ENCODE measurements around the gene MAG. TPM values are rescaled to one million over a fixed set of nuclear protein-coding genes. Genes with fewer than 3 reads are reported as not detected.

The MAG gene
- total RNA-seq, 1 donor from 2014 or later = 0.04 TPM

DNA sequence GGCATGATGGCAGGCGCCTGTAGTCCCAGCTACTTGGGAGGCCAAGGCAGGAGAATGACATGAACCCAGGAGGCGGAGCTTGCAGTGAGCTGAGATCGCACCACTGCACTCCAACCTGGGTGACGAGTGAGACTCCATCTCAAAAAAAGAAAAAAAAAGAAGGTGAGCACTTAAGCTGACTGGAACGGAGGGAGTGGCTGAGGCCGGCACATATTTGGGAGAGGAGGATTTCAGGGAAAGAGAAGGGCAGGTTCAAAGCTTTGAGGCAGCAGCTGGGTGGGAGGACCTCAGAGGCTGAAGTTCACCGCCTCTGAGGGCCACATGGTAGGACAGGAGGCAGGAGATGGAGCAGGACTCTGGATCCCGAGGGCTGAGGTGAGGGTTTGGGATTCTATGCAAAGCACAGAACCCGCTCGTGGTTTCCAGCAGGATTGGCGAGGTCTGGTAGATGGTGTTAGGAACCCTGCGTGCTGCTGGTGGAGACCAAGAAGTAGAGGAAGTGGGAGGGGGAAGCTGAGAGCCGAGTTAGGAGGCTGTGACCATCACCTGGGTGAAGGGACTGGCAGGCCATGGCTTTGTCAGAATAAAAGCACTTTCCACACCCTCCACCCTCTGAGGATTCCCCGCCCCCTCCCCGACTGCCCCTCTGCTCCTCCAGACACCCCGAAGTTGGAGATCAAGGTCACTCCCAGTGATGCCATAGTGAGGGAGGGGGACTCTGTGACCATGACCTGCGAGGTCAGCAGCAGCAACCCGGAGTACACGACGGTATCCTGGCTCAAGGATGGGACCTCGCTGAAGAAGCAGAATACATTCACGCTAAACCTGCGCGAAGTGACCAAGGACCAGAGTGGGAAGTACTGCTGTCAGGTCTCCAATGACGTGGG lies 45.4 kb downstream of the MAG start:
- H3K36me3 ChIP-seq (ENCODE audit: control insufficient read depth, insufficient read depth, low read length) = no peaks in the 10 kb centered on the region
- DNase-seq (ENCODE audit: low read depth) = no peak
- H3K4me3 ChIP-seq (ENCODE audit: low read depth, low read length) = no peak overlapping the region
- TF ChIP-seq, protein P1, sequence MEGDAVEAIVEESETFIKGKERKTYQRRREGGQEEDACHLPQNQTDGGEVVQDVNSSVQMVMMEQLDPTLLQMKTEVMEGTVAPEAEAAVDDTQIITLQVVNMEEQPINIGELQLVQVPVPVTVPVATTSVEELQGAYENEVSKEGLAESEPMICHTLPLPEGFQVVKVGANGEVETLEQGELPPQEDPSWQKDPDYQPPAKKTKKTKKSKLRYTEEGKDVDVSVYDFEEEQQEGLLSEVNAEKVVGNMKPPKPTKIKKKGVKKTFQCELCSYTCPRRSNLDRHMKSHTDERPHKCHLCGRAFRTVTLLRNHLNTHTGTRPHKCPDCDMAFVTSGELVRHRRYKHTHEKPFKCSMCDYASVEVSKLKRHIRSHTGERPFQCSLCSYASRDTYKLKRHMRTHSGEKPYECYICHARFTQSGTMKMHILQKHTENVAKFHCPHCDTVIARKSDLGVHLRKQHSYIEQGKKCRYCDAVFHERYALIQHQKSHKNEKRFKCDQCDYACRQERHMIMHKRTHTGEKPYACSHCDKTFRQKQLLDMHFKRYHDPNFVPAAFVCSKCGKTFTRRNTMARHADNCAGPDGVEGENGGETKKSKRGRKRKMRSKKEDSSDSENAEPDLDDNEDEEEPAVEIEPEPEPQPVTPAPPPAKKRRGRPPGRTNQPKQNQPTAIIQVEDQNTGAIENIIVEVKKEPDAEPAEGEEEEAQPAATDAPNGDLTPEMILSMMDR (IDR thresholded peaks at IDR 0.05; ENCODE audit: insufficient read depth, low read length, poor library complexity, severe bottlenecking) = no peak
- H3K27me3 ChIP-seq (ENCODE audit: control insufficient read depth, insufficient read depth, low read length) = peaks cover 4% of the 10 kb centered on the region

DNA sequence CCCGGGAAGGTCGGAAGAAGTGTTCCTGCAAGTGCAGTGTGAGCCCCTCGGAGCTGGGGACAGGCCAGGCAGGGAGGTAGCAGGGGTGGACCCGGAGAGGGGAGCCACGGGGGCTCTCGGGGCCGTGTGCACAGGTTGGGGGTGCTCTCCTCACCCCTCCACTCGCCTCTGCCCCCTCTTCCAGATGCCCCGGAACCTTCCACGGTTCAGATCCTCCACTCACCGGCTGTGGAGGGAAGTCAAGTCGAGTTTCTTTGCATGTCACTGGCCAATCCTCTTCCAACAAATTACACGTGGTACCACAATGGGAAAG lies 46.0 kb downstream of the MAG start:
- H3K4me3 ChIP-seq (ENCODE audit: low read depth, low read length) = no peak overlapping the region
- TF ChIP-seq, protein P1 (IDR thresholded peaks at IDR 0.05; ENCODE audit: insufficient read depth, low read length, poor library complexity, severe bottlenecking) = no peak
- DNase-seq (ENCODE audit: low read depth) = no peak
- no peaks in the 10 kb centered on the region for H3K36me3 ChIP-seq (ENCODE audit: control insufficient read depth, insufficient read depth, low read length)
- H3K27me3 ChIP-seq (ENCODE audit: control insufficient read depth, insufficient read depth, low read length) = peaks cover 6% of the 10 kb centered on the region

DNA sequence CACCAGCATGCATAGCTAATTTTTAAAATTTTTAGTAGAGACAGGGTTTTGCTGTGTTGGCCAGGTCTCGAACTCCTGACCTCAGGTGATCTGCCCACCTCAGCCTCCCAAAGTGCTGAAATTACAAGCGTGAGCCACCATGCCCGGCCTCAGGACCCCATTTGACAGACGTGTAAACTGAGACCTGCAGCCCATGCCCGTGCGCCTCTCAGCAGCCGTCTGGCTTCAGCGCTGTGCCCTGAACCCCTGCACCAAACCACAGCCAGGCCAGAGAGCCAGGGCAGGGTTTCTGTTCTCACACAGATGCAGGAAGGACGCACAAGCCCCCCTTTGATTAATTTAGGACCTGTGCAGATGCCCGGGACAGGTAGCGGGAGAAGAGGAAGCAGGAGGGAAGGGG lies 48.5 kb downstream of the MAG start:
- no peaks in the 10 kb centered on the region for H3K36me3 ChIP-seq (ENCODE audit: control insufficient read depth, insufficient read depth, low read length)
- TF ChIP-seq, protein P1 (IDR thresholded peaks at IDR 0.05; ENCODE audit: insufficient read depth, low read length, poor library complexity, severe bottlenecking) = no peak
- no peak for DNase-seq (ENCODE audit: low read depth)
- peaks cover 6% of the 10 kb centered on the region for H3K27me3 ChIP-seq (ENCODE audit: control insufficient read depth, insufficient read depth, low read length)
- H3K4me3 ChIP-seq (ENCODE audit: low read depth, low read length) = no peak overlapping the region

DNA sequence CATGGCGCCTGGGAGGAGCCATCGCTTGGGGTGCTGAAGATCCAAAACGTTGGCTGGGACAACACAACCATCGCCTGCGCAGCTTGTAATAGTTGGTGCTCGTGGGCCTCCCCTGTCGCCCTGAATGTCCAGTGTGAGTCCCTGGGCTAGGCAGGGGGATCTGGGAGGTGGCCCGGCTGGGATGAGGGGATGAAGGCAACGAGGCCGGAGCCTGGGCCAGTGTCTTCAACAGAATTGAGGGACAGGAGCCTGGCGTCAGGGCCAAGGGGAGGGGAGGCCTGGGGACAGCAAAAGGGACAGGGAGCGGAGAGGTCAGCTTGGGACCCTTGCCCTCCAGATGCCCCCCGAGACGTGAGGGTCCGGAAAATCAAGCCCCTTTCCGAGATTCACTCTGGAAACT lies 49.0 kb downstream of the MAG start:
- DNase-seq (ENCODE audit: low read depth) = no peak
- TF ChIP-seq, protein P1 (IDR thresholded peaks at IDR 0.05; ENCODE audit: insufficient read depth, low read length, poor library complexity, severe bottlenecking) = no peak
- H3K4me3 ChIP-seq (ENCODE audit: low read depth, low read length) = no peak overlapping the region
- H3K36me3 ChIP-seq (ENCODE audit: control insufficient read depth, insufficient read depth, low read length) = no peaks in the 10 kb centered on the region
- H3K27me3 ChIP-seq (ENCODE audit: control insufficient read depth, insufficient read depth, low read length) = peaks cover 6% of the 10 kb centered on the region

DNA sequence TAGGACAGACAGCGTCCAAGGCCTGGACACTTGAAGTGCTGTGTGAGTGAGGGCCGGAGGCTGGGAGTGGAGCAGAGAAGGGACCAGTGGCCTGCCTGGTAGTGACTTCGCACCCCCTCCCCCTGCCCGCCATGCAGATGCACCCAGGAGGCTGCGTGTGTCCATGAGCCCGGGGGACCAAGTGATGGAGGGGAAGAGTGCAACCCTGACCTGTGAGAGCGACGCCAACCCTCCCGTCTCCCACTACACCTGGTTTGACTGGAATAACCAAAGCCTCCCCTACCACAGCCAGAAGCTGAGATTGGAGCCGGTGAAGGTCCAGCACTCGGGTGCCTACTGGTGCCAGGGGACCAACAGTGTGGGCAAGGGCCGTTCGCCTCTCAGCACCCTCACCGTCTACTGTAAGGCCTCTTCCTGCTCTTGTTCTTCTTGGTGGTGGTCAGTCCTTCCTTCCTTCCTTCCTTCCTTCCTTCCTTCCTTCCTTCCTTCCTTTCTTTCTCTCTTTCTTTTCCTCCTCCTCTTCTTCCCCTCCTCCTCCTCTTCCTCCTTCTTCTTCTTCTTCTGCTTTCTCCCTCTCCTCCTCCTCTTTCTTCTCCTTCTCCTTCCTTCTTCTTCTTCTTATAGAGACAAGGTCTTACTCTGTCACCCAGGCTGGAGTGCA lies 49.7 kb downstream of the MAG start:
- DNase-seq (ENCODE audit: low read depth) = no peak
- Histone ChIP-seq H3K4me3 (ENCODE audit: low read depth, low read length) (no peak overlapping the region), H3K36me3 (ENCODE audit: control insufficient read depth, insufficient read depth, low read length) (no peaks in the 10 kb centered on the region), H3K27me3 (ENCODE audit: control insufficient read depth, insufficient read depth, low read length) (peaks cover 6% of the 10 kb centered on the region)
- TF ChIP-seq, protein P1 (IDR thresholded peaks at IDR 0.05; ENCODE audit: insufficient read depth, low read length, poor library complexity, severe bottlenecking) = no peak

All from kidney epithelial cell (primary cell).